Rectal smooth muscle tissue (tissue), 1 donor: Measurements from ENCODE around the gene CLBA1.
"Not testable (repeated sequence)": the region's sequence is repeated elsewhere in the genome, so short reads cannot be mapped to it uniquely, and the experiment has no call there.

Experiments used
- H3K27ac ChIP-seq: one replicate; pipeline ENCODE4 v1.7.0; 2013; ENCODE audit warnings: low read depth, low read length, inconsistent platforms
- H3K27me3 ChIP-seq: one replicate; pipeline ENCODE4 v1.7.0; 2013; ENCODE audit warnings: low read length; ENCODE audit not compliant: control insufficient read depth, insufficient read depth
- H3K36me3 ChIP-seq: one replicate; pipeline ENCODE4 v1.7.0; 2013; ENCODE audit warnings: low read length; ENCODE audit not compliant: control insufficient read depth, insufficient read depth
- H3K4me1 ChIP-seq: one replicate; pipeline ENCODE4 v1.7.0; 2013; ENCODE audit warnings: low read length; ENCODE audit not compliant: control insufficient read depth, insufficient read depth
- H3K4me3 ChIP-seq: one replicate; pipeline ENCODE4 v1.7.0; 2013; ENCODE audit warnings: low read length
- H3K9ac ChIP-seq: one replicate; pipeline ENCODE4 v1.7.0; 2013; ENCODE audit warnings: low read length

Gene CLBA1

DNA sequence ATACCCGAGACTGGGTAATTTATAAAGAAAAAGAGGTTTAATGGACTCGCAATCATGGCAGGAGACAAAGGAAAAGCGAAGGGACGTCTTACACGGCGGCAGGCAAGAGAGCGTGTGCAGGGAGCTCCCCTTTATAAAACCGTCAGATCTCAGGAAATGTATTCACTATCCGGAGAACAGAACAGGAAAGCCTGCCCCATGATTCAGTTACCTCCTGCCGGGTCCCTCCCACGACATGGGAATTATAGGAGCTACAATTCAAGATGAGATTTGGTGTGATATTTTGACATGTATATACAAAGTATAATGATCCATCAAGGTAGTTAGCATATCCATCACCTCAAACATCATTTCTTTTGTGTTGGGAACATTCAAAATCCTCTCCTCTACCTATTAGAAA lies 37.6 kb downstream of the CLBA1 start:
- no peaks in the 10 kb centered on the region for H3K27me3 ChIP-seq
- no peak overlapping the region for H3K9ac ChIP-seq
- no peak overlapping the region for H3K4me3 ChIP-seq
- peaks cover 11% of the 10 kb centered on the region for H3K4me1 ChIP-seq
- H3K36me3 ChIP-seq: no peaks in the 10 kb centered on the region
- H3K27ac ChIP-seq: no peak overlapping the region

DNA sequence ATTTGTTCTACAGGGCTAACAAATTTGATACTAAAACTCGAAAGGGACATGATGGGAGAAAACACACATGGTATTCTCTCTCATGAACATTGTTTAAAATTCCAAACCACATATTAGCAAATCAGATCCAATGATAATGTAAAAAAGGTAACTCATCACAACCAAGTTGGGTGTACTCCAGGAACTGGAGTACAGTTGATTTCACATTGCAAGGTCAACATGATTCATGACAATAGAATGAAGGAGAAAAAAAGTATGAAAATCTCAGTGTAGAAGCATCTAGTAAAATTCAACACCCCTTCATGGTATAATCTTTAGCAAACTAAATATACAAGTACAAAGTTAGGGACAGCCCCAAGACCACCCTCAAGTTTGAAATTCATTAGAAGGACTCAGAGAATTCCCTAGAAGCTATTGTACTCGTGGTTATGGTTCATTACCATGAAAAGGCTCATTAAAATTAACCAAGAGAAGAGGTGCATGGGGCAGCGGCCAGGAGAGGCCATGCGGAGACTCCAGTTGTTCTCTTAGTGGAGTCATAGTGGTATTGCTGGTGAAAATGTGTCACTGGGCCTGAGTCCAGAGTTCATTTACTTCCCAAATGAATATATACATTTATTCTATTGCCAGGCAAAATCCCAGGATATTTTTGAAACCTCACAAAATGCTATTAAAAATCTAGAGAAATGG lies 38.3 kb downstream of the CLBA1 start:
- Histone ChIP-seq H3K36me3 (no peaks in the 10 kb centered on the region), H3K4me3 (no peak overlapping the region), H3K27me3 (no peaks in the 10 kb centered on the region), H3K9ac (no peak overlapping the region), H3K27ac (no peak overlapping the region), H3K4me1 (peaks cover 11% of the 10 kb centered on the region)

DNA sequence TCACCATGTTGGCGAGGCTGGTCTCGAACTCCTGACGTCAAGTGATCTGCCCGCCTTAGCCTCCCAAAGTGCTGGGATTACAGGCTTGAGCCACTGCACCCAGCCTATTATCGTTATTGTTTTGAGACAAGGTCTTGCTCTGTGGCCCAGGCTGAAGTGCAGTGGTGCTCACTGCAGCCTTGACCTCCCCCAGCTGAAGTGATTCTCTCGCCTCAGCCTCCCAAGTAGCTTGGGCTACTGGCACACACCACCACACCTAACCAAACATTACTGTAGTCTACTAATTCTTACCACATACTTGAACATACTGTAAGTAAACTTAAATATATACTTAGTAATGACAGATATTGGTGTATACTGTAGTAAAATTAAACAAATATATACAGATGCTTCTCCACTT lies 39.8 kb downstream of the CLBA1 start:
- Histone ChIP-seq H3K27ac (no peak overlapping the region), H3K9ac (no peak overlapping the region), H3K36me3 (no peaks in the 10 kb centered on the region), H3K27me3 (no peaks in the 10 kb centered on the region), H3K4me3 (no peak overlapping the region), H3K4me1 (peaks cover 7% of the 10 kb centered on the region)

DNA sequence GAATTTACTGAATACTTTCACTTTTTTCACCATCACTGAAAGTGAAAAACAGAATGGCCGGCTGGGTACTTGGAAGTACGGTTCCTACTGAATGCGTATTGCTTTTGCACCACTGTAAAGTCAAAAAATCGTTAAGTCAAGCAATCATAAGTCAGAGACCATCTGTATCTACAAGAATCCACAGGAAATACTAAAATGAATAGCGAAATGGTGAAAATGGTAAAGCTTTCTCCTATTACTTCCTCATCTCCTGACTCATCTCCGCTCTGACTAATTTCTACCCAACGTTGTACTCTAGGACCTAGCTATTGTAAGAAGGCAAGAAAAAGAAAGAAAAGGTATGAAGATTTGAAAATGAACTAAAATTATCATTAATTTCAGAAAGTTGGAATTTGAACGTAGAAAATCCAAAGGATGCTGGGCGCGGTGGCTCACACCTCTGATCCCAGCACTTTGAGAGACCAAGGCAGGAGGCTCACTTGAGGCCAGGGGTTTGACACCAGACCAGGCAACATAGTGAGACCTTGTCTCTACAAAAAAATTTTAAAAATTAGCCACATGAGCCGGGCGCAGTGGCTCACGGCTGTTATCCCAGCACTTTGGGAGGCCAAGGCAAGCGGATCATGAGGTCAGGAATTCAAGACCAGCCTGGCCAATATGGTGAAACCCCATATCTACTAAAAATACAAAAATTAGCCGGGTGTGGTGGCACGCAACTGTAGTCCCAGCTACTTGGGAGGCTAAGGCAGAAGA lies 40.6 kb downstream of the CLBA1 start:
- H3K4me3 ChIP-seq: no peak overlapping the region
- H3K9ac ChIP-seq: no peak overlapping the region
- no peaks in the 10 kb centered on the region for H3K36me3 ChIP-seq
- H3K27me3 ChIP-seq: no peaks in the 10 kb centered on the region
- no peak overlapping the region for H3K27ac ChIP-seq
- peaks cover 7% of the 10 kb centered on the region for H3K4me1 ChIP-seq

DNA sequence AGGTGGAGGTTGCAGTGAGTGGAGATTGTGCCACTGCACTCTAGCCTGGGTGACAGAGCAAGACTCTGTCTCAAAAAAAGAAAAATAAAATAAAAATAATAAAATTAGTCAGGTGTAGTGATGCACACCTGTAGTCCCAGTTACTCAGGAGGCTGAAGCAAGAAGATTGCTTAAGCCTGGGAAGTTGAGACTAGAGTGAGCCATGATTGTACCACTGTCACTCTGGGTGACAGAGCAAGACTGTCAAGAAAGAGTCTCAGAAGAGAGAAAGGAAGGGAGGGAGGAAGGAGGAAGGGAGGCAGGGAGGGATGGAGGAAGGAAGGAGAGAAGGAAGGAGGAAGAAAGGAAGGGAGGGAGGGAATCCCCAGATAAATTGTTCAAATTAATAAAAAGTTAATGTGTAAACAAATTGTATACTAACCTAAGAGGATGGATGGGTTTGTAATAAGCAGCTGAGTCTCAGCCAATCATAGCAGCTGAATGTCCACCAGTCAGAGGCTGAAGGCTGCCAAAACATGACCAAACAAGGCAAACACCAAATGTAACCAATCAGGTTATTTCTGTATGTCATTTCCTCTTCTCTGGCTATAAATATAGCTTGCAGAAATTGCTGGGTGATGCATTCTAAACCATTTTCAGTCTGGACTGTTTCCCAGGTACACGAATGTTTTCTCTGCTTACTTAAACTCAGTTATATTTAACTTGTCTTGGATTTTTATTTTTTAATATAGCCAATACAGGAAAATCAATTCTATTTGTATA lies 41.4 kb downstream of the CLBA1 start:
- Histone ChIP-seq H3K27me3 (no peaks in the 10 kb centered on the region), H3K4me1 (peaks cover 2% of the 10 kb centered on the region), H3K4me3 (no peak overlapping the region), H3K36me3 (no peaks in the 10 kb centered on the region), H3K9ac (no peak overlapping the region), H3K27ac (no peak overlapping the region)

DNA sequence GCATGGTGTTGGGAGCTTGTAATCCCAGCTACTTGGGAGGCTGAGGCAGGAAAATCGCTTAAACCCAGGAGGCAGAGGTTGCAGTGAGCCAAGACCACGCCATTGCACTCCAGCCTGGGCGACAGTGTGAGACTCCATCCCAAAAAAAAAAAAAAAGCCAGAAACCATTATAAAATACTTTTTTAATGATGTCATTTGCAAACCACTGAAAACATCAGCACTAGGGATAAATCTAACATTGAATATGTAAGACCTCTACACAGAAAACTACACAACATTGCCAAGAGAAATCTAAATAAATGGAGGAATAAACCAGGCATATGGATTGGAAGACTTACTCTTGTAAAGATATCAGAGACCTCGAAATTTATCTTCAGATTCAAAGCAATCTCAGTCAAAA lies 42.1 kb downstream of the CLBA1 start:
- not testable (repeated sequence) for H3K27me3 ChIP-seq, H3K27ac ChIP-seq, H3K4me3 ChIP-seq, H3K9ac ChIP-seq, H3K36me3 ChIP-seq, H3K4me1 ChIP-seq

DNA sequence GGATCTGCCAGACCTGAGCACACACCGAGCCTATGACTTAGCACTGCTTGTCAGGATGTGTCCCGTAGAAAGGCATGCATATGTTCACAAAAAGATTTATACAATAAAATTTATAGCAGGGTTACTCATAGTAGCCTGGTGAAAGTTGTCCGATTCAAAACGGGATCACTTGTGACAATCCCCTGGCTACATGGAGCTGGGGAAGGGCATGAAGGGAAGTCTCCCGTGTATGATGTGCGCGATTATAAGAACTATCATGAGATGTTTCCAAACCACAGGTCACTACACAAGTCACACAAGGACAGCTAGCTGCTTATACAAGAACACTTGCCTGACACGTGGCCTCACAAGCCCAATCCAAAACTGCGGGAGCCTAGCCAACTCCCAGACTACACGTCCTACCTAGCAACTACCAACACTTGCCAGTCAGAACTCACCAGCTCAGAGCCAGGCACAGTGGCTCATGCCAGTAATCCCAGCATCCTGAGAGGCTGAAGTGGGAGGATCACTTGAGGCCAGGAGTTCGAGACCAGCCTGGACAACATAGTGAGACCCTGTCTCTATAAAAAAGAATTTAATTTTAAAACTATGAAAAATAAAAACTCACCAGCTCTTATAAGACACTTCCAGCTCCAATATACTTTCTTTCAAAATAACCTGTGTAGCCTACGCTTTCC lies 42.8 kb downstream of the CLBA1 start:
- no peak overlapping the region for H3K4me3 ChIP-seq
- H3K27me3 ChIP-seq: no peaks in the 10 kb centered on the region
- no peak overlapping the region for H3K27ac ChIP-seq
- no peaks in the 10 kb centered on the region for H3K36me3 ChIP-seq
- no peak overlapping the region for H3K9ac ChIP-seq
- no peaks in the 10 kb centered on the region for H3K4me1 ChIP-seq

DNA sequence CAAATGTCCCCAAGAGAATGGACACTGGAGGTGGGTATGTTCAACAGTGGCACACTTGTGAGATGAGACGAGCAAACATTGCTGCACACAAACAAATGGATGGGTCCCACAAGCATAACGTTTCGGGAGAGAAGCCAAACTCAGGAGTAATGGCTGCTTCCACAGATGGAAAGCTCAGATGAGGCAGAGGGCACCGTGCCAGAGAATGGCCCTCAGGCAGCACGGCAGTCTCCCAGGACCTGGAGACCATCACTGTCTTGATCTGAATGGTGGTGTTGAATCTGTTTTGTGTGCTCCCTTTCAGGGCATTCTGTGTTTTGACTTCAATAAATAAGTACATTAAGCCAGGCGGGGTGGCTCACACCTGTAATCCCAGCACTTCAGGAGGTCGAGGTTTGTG lies 43.8 kb downstream of the CLBA1 start:
- Histone ChIP-seq H3K4me3 (no peak overlapping the region), H3K36me3 (no peaks in the 10 kb centered on the region), H3K9ac (no peak overlapping the region), H3K4me1 (no peaks in the 10 kb centered on the region), H3K27ac (no peak overlapping the region), H3K27me3 (no peaks in the 10 kb centered on the region)

DNA sequence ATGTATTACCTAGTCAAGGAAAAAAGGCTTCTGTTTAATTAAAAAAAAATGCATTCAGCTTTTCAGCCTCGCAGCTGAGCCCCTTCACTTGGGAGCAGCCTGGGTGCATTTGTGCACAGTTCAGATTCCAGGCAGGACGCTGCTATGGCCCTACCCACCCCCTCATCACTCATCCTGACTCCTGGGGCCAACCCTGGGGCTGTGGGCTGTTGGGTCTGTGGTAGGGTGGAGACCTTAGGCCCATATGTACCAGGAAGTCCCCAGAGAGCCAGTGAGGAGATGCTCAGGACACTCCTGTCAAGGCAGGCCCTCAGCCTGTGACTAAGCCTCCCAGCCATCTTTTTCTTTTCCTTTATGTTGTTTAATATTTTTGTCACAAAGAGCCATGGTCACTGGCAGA lies 44.6 kb downstream of the CLBA1 start:
- Histone ChIP-seq H3K36me3 (no peaks in the 10 kb centered on the region), H3K4me1 (no peaks in the 10 kb centered on the region), H3K27me3 (no peaks in the 10 kb centered on the region), H3K9ac (no peak overlapping the region), H3K4me3 (no peak overlapping the region), H3K27ac (no peak overlapping the region)

DNA sequence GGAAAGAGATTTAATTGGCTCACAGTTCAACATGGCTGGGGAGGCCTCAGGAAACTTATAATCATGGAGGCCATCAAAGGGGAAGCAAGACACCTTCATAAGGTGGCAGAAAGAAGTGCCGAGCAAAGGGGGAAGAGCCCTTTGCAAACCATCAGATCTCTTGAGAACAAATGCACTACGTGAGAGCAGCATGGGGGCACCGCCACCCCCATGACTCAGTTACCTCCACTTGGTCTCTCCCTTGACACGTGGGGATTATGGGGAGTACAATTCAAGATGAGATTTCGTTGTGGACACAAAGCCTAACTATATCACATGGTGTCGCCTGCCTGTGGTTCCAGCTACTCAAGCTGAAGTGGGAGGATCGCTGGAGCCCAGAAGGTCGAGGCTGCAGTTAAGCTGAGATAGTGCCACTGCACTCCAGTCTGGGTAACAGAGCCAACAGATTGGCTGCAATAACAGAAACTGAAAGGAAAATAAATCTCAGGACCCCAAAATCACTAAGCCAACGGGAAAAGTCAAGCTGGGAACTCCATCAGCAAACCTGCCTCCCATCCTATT lies 45.3 kb downstream of the CLBA1 start:
- Histone ChIP-seq H3K4me3 (no peak overlapping the region), H3K9ac (no peak overlapping the region), H3K36me3 (no peaks in the 10 kb centered on the region), H3K4me1 (no peaks in the 10 kb centered on the region), H3K27me3 (no peaks in the 10 kb centered on the region), H3K27ac (no peak overlapping the region)

DNA sequence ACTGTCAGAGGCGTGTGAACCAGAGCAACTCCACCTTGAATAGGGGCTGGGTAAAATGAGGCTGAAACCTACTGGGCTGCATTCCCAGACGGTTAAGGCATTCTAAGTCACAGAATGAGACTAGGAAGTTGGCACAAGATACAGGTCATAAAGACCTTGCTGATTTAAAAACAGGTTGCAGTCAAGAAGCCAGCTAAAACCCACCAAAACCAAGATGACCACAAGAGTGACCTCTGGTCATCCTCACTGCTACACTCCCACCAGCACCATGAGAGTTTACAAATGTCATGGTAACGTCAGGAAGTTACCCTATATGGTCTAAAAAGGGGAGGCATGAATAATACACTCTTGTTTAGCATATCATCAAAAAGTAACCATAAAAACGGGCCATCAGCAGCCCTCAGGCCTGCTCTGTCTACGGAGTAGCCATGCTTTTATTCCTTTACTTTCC lies 46.9 kb downstream of the CLBA1 start:
- not testable (repeated sequence) for H3K27ac ChIP-seq, H3K9ac ChIP-seq, H3K4me3 ChIP-seq

DNA sequence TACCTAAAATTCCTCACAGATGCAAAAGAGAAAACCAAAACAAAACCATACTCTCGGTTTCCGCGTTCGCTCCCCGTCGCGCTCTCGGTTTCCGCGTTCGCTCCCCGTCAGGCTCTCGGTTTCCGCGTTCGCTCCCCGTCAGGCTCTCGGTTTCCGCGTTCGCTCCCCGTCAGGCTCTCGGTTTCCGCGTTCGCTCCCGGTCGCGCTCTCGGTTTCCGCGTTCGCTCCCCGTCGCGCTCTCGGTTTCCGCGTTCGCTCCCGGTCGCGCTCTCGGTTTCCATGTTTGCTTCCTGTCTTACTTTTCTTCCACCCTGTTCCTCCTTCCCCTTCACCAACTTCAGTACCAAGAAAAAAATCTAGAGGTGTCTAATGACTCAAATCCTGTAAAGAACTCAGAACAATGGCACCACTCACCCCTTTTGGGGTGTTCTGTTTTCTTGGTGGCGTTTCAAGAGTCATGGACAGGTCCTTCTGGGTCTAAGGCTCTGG lies 47.9 kb downstream of the CLBA1 start:
- not testable (repeated sequence) for H3K27ac ChIP-seq, H3K27me3 ChIP-seq, H3K36me3 ChIP-seq, H3K4me1 ChIP-seq
- H3K4me3 ChIP-seq: peak overlapping the region; percentile 47
- peak overlapping the region; percentile 41 for H3K9ac ChIP-seq

More for the DNA sequence above, 46.9 kb downstream of the CLBA1 start:
- not testable (repeated sequence) for H3K36me3 ChIP-seq, H3K27me3 ChIP-seq, H3K4me1 ChIP-seq
